HEK293 (cell line): ENCODE data around the gene BSDC1.

Experiments used
- BCL11A ChIP-seq: fragments of 450-650 bp; formaldehyde crosslinking; IDR thresholded peaks from 2 replicates; pipeline ENCODE4 v1.5.1; 2016; ENCODE audit warnings: low read depth, missing biosample characterization, missing genetic modification characterization
- GFI1B ChIP-seq: fragments of 450-650 bp; formaldehyde crosslinking; IDR thresholded peaks from 2 replicates; pipeline ENCODE4 v1.5.1; 2016; ENCODE audit warnings: missing biosample characterization, missing genetic modification characterization
- SP3 ChIP-seq: fragments of 450-650 bp; formaldehyde crosslinking; IDR thresholded peaks from 2 replicates; pipeline ENCODE4 v1.5.1; 2016; ENCODE audit warnings: missing biosample characterization, missing genetic modification characterization
- ZBTB1 ChIP-seq: fragments of 450-650 bp; formaldehyde crosslinking; IDR thresholded peaks from 2 replicates; pipeline ENCODE4 v1.5.1; 2016; ENCODE audit warnings: missing biosample characterization, missing genetic modification characterization
- ZBTB8A ChIP-seq: fragments of 450-650 bp; formaldehyde crosslinking; IDR thresholded peaks from 2 replicates; pipeline ENCODE4 v1.5.1; 2016; ENCODE audit warnings: missing biosample characterization, missing genetic modification characterization
- ZFHX2 ChIP-seq: fragments of 450-650 bp; formaldehyde crosslinking; conservative IDR thresholded peaks from 2 replicates; pipeline ENCODE4 v1.5.1; 2016; ENCODE audit warnings: missing biosample characterization, missing genetic modification characterization
- ZNF335 ChIP-seq: fragments of 450-650 bp; formaldehyde crosslinking; conservative IDR thresholded peaks from 2 replicates; pipeline ENCODE4 v1.5.1; 2016; ENCODE audit warnings: missing biosample characterization, missing genetic modification characterization
- TF ChIP-seq, protein P1 (sequence below): fragments of 450-650 bp; formaldehyde crosslinking; IDR thresholded peaks from 2 replicates; pipeline ENCODE4 v1.5.1; 2016; ENCODE audit warnings: missing biosample characterization, missing genetic modification characterization
- TF ChIP-seq, protein P2 (sequence below): fragments of 450-650 bp; formaldehyde crosslinking; IDR thresholded peaks from 2 replicates; pipeline ENCODE4 v1.5.1; 2017; ENCODE audit warnings: missing biosample characterization, missing genetic modification characterization

DNA sequence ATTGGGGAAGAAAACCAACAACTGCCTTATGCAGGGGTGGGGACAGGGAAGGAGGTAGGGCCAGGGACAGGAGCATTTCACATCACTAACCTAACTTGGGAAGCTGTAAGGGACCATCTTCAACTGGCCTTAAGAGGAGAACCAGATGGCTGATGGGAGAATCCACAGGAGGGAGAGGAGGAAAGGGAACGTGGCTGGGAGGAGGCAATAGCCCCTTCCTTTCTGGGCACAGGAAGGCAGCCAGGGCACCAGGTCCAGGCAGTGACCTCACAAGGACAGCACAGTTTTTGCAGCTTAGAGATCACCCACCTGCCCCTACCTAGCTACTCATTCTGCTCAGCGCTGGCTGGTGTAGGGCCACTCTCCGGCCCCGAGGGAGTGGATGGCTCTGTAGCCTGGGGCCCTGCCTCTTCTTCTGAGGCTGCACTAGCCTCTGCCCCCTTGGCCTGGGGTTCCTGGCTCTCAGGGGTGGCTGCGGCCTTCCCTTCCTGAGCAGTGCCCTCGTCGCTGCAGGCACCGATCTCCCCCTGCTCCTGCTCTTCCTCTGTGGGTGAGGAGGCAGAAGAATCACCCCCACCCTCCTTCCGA, 59.9 kb downstream of the BSDC1 start:
- TF ChIP-seq ZFHX2 (no peak), ZBTB8A (tag by site-specific recombination) (no peak), ZNF335 (tag by site-specific recombination) (no peak), BCL11A (tag by site-specific recombination) (no peak), SP3 (tag by site-specific recombination) (no peak), GFI1B (no peak), ZBTB1 (tag by site-specific recombination) (no peak)
- TF ChIP-seq, protein P1, sequence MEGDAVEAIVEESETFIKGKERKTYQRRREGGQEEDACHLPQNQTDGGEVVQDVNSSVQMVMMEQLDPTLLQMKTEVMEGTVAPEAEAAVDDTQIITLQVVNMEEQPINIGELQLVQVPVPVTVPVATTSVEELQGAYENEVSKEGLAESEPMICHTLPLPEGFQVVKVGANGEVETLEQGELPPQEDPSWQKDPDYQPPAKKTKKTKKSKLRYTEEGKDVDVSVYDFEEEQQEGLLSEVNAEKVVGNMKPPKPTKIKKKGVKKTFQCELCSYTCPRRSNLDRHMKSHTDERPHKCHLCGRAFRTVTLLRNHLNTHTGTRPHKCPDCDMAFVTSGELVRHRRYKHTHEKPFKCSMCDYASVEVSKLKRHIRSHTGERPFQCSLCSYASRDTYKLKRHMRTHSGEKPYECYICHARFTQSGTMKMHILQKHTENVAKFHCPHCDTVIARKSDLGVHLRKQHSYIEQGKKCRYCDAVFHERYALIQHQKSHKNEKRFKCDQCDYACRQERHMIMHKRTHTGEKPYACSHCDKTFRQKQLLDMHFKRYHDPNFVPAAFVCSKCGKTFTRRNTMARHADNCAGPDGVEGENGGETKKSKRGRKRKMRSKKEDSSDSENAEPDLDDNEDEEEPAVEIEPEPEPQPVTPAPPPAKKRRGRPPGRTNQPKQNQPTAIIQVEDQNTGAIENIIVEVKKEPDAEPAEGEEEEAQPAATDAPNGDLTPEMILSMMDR (tag by site-specific recombination) = no peak
- TF ChIP-seq, protein P2, sequence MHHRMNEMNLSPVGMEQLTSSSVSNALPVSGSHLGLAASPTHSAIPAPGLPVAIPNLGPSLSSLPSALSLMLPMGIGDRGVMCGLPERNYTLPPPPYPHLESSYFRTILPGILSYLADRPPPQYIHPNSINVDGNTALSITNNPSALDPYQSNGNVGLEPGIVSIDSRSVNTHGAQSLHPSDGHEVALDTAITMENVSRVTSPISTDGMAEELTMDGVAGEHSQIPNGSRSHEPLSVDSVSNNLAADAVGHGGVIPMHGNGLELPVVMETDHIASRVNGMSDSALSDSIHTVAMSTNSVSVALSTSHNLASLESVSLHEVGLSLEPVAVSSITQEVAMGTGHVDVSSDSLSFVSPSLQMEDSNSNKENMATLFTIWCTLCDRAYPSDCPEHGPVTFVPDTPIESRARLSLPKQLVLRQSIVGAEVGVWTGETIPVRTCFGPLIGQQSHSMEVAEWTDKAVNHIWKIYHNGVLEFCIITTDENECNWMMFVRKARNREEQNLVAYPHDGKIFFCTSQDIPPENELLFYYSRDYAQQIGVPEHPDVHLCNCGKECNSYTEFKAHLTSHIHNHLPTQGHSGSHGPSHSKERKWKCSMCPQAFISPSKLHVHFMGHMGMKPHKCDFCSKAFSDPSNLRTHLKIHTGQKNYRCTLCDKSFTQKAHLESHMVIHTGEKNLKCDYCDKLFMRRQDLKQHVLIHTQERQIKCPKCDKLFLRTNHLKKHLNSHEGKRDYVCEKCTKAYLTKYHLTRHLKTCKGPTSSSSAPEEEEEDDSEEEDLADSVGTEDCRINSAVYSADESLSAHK (tag by site-specific recombination) = no peak
